K562 (cell line): ENCODE results near the gene HAUS1. TPM values are rescaled to one million over a fixed set of nuclear protein-coding genes. Genes with fewer than 3 reads are reported as not detected.

Experiments used
- ARNT ChIP-seq, 2 experiments: fragments of 450-650 bp; IDR thresholded peaks; 2 replicates each; pipeline ENCODE4 v1.6.1; 2016; ENCODE audit warnings: mild to moderate bottlenecking in 1 of 2
- BRF1 ChIP-seq: IDR thresholded peaks from 3 replicates; pipeline ENCODE4 v1.6.1; 2011; ENCODE audit warnings: borderline replicate concordance, mild to moderate bottlenecking; ENCODE audit not compliant: insufficient read length; ENCODE audit errors: extremely low read depth
- CCNT2 ChIP-seq: IDR thresholded peaks from 2 replicates; pipeline ENCODE4 v1.6.1; 2011; ENCODE audit warnings: borderline replicate concordance, low read depth, mild to moderate bottlenecking, moderate library complexity, mixed read lengths, low read length; ENCODE audit not compliant: insufficient read length; ENCODE audit errors: extremely low read depth
- CEBPB ChIP-seq: fragments of 450-650 bp; IDR thresholded peaks from 2 replicates; pipeline ENCODE4 v1.6.1; 2016; ENCODE audit warnings: missing genetic modification characterization, missing compliant biosample characterization
- CREM ChIP-seq: IDR thresholded peaks from 2 replicates; pipeline ENCODE4 v1.6.1; 2014; ENCODE audit warnings: antibody characterized with exemption, low read depth
- GATAD2B ChIP-seq: fragments of 450-650 bp; IDR thresholded peaks from 2 replicates; pipeline ENCODE4 v1.6.1; 2017; ENCODE audit warnings: mild to moderate bottlenecking, borderline replicate concordance
- HMG20B ChIP-seq: fragments of 250-450 bp; sonication (Bioruptor Pico); IDR thresholded peaks from 2 replicates; pipeline ENCODE4 v1.5.0; 2021; ENCODE audit warnings: mild to moderate bottlenecking
- JUN ChIP-seq, 2 experiments: sonication (generic) in 1 of 2; formaldehyde crosslinking in 1 of 2; IDR thresholded peaks; 2 replicates each; pipeline versions ENCODE4 v1.6.1 to v1.8.0; 2012 to 2022; ENCODE audit warnings: borderline replicate concordance in 2 of 2, mild to moderate bottlenecking in 2 of 2, improper control_type of control experiment in 1 of 2, low read depth in 1 of 2, low read length in 1 of 2, missing genetic modification reagents in 1 of 2
- JUND ChIP-seq, 2 experiments: IDR thresholded peaks; 2 replicates in 1 of 2; 3 replicates in 1 of 2; pipeline ENCODE4 v1.6.1; 2011; ENCODE audit warnings: borderline replicate concordance in 2 of 2, low read depth in 2 of 2, low read length in 2 of 2, improper control_type of control experiment in 1 of 2, missing biosample characterization in 1 of 2, missing genetic modification characterization in 1 of 2, missing genetic modification reagents in 1 of 2
- L3MBTL2 ChIP-seq: fragments of 450-650 bp; IDR thresholded peaks from 2 replicates; pipeline ENCODE4 v1.6.1; 2016; ENCODE audit warnings: mild to moderate bottlenecking, moderate library complexity
- MTA3 ChIP-seq: fragments of 450-650 bp; formaldehyde crosslinking; IDR thresholded peaks from 2 replicates; pipeline ENCODE4 v1.6.1; 2017; ENCODE audit warnings: mild to moderate bottlenecking, borderline replicate concordance
- MYBL2 ChIP-seq, 2 experiments: fragments of 450-650 bp in 1 of 2; sonication (generic) in 1 of 2; formaldehyde crosslinking in 1 of 2; IDR thresholded peaks; 2 replicates each; pipeline versions ENCODE4 v1.6.1 to v1.8.1; 2017 to 2022; ENCODE audit warnings: borderline replicate concordance in 1 of 2, inconsistent platforms in 1 of 2, low read depth in 1 of 2, mild to moderate bottlenecking in 1 of 2, missing genetic modification reagents in 1 of 2, moderate library complexity in 1 of 2
- POLR2AphosphoS5 ChIP-seq: IDR thresholded peaks from 2 replicates; pipeline ENCODE4 v1.6.1; 2011; ENCODE audit warnings: mild to moderate bottlenecking, low read depth, low read length, moderate library complexity; ENCODE audit not compliant: control insufficient read depth, insufficient read depth
- TAL1 ChIP-seq: fragments of 450-650 bp; IDR thresholded peaks from 2 replicates; pipeline ENCODE4 v1.6.1; 2016; ENCODE audit warnings: mild to moderate bottlenecking
- ZNF146 ChIP-seq: IDR thresholded peaks from one replicate; pipeline ENCODE4 v1.6.1; 2018; ENCODE audit warnings: missing compliant biosample characterization; ENCODE audit not compliant: unreplicated experiment
- ZNF23 ChIP-seq: fragments of 250-450 bp; sonication (Bioruptor Pico); IDR thresholded peaks from 2 replicates; pipeline ENCODE4 v1.4.0; 2020; ENCODE audit warnings: mild to moderate bottlenecking
- ZNF263 ChIP-seq: sonication (generic); formaldehyde crosslinking; IDR thresholded peaks from 2 replicates; pipeline ENCODE4 v1.8.0; 2022; ENCODE audit warnings: mild to moderate bottlenecking, missing genetic modification reagents, borderline replicate concordance
- ZNF445 ChIP-seq: fragments of 250-450 bp; sonication (Bioruptor Pico); IDR thresholded peaks from 2 replicates; pipeline ENCODE4 v1.4.0; 2020; ENCODE audit warnings: low read depth, mild to moderate bottlenecking, moderate library complexity
- ZNF766 ChIP-seq: fragments of 200-800 bp; sonication (Bioruptor generic); conservative IDR thresholded peaks from 2 replicates; pipeline ENCODE4 v1.6.1; 2016; ENCODE audit warnings: missing genetic modification characterization, missing compliant biosample characterization
- polyA plus RNA-seq, 8 experiments: library from polyadenylated mRNA; depleted of rRNA in 4 of 8; stranded (reverse) in 5 of 8; unstranded in 3 of 8; fragments of >200 nt; fragmentation: Nextera tagmentation in 2 of 8; fragmentation: Illumina TruSeq in 1 of 8; extraction: Ambion mirVana in 2 of 8; extraction: Trizol in 1 of 8; gene quantifications; 2 replicates each; pipeline versions ENCODE4 v1.2.1 to v1.2.3, GENCODE V29; 2011 to 2014; ENCODE audit warnings: inconsistent platforms in 1 of 8, missing spikeins in 1 of 8
- total RNA-seq, 7 experiments: library from RNA; depleted of rRNA in 6 of 7; stranded (reverse); fragments of >200 nt in 6 of 7; fragmentation: Illumina TruSeq in 2 of 7; extraction: Trizol in 2 of 7; gene quantifications; 2 replicates each; pipeline versions ENCODE4 v1.2.1 to v1.2.3, GENCODE V29; 2011 to 2021; ENCODE audit warnings: low replicate concordance in 1 of 7
- TF ChIP-seq, protein P1 (sequence below): sonication (generic); formaldehyde crosslinking; IDR thresholded peaks from 2 replicates; pipeline ENCODE4 v1.8.0; 2022; ENCODE audit warnings: missing genetic modification reagents, mild to moderate bottlenecking, moderate library complexity, borderline replicate concordance
- TF ChIP-seq, protein P2 (sequence below): fragments of 450-650 bp; formaldehyde crosslinking; conservative IDR thresholded peaks from 2 replicates; pipeline ENCODE4 v1.4.0; 2022; ENCODE audit warnings: mild to moderate bottlenecking, missing genetic modification characterization
- TF ChIP-seq, protein P3 (sequence below): sonication (generic); formaldehyde crosslinking; IDR thresholded peaks from 2 replicates; pipeline ENCODE4 v1.9.0; 2022; ENCODE audit warnings: mild to moderate bottlenecking, missing genetic modification reagents

HAUS1 gene
- total and polyA plus RNA-seq, 9 of the 15 experiments (the other 6 are each of a cell fraction or from before 2014, with no cell fraction given) = 45.6 to 135 (median 76.3) TPM

DNA sequence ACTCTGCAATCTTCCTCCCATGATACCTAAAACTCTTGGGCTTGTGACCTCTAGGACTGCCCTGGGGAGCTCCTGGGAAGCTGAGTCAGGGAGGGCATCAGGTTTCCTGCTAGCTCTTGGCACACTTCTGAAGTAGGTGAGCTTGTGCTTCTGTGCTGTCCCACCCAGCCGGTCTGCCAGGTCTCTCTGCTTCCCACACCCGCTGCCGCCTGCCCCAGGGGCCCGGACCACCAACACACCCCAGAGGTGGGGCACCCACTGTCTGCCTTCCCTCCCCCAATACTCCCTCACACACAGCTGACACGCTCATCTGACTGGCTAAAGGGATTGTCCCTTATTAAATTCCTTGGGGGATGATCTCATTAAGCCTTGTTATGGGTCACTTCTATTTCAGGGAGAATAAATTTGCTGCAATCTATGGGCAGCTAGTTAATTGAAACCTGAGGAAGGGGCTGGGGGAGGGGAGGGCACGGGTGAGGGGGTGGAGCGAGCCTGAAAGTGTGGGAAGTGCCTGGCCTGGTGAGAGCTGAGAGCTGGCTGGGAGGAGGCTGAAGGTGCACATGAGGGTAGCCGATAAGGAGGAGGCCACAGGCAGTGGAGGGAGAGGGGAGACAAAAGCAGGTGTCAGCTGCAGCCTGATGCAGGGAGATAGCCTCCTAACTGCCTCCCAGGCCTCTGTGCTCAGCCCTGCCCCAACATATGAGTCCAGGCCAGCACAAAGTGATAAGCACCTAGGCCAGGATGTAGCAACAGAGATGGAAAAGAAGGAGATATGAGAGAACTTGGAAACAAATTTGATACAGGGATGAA lies 48.8 kb downstream of the HAUS1 start (continued):
- TF ChIP-seq, protein P1, sequence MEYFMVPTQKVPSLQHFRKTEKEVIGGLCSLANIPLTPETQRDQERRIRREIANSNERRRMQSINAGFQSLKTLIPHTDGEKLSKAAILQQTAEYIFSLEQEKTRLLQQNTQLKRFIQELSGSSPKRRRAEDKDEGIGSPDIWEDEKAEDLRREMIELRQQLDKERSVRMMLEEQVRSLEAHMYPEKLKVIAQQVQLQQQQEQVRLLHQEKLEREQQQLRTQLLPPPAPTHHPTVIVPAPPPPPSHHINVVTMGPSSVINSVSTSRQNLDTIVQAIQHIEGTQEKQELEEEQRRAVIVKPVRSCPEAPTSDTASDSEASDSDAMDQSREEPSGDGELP (CRISPR knock-in tag) = peak; percentile 97
- TF ChIP-seq, protein P2, sequence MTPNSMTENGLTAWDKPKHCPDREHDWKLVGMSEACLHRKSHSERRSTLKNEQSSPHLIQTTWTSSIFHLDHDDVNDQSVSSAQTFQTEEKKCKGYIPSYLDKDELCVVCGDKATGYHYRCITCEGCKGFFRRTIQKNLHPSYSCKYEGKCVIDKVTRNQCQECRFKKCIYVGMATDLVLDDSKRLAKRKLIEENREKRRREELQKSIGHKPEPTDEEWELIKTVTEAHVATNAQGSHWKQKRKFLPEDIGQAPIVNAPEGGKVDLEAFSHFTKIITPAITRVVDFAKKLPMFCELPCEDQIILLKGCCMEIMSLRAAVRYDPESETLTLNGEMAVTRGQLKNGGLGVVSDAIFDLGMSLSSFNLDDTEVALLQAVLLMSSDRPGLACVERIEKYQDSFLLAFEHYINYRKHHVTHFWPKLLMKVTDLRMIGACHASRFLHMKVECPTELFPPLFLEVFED (CRISPR knock-in tag) = peak; percentile 75; the same call in 1 of the 2 replicates
- TF ChIP-seq CCNT2 = peak; percentile 94
- TF ChIP-seq ZNF146 (CRISPR knock-in tag) = no peak
- peak; percentile 77 for TF ChIP-seq ZNF263 (CRISPR knock-in tag)
- TF ChIP-seq HMG20B (CRISPR knock-in tag) = no peak
- TF ChIP-seq, protein P3, sequence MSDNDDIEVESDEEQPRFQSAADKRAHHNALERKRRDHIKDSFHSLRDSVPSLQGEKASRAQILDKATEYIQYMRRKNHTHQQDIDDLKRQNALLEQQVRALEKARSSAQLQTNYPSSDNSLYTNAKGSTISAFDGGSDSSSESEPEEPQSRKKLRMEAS (CRISPR knock-in tag) = peak; percentile 70
- peak; percentile 34; the same call in 1 of the 2 replicates for TF ChIP-seq JUN (IDR thresholded peaks at IDR 0.05; ENCODE audit: borderline replicate concordance, low read depth, low read length)
- no peak for TF ChIP-seq JUN (CRISPR knock-in tag; IDR thresholded peaks at IDR 0.05; ENCODE audit: borderline replicate concordance)
- peak; percentile 83 for TF ChIP-seq GATAD2B
- TF ChIP-seq L3MBTL2 = no peak
- TF ChIP-seq ARNT (IDR thresholded peaks at IDR 0.05) = peak; percentile 86 to 98
- peak; percentile 93 for TF ChIP-seq ZNF766
- TF ChIP-seq CREM = peak; percentile 74
- TF ChIP-seq BRF1 = no peak
- TF ChIP-seq ZNF445 = 0 out of 2 replicates have a peak, but pooled peaks have one; percentile 60
- TF ChIP-seq TAL1 = peak; percentile 99
- TF ChIP-seq ZNF23 (CRISPR knock-in tag) = peak; percentile 76; the same call in 1 of the 2 replicates
- TF ChIP-seq JUND (IDR thresholded peaks at IDR 0.05; ENCODE audit: borderline replicate concordance, low read depth, low read length) = peak; percentile 69
- TF ChIP-seq JUND (tag; IDR thresholded peaks at IDR 0.05; ENCODE audit: borderline replicate concordance, low read depth, low read length) = peak; percentile 36; the same call in 1 of the 3 replicates
- TF ChIP-seq POLR2AphosphoS5 = peak; percentile 98
- TF ChIP-seq MYBL2 (IDR thresholded peaks at IDR 0.05; ENCODE audit: low read depth) = peak; percentile 51
- TF ChIP-seq MYBL2 (CRISPR knock-in tag; IDR thresholded peaks at IDR 0.05; ENCODE audit: borderline replicate concordance) = no peak
- TF ChIP-seq MTA3 = no peak
- peak; percentile 90 for TF ChIP-seq CEBPB (tag)
